ENCODE measurements around the gene ENTPD2. TPM values are rescaled to one million over a fixed set of nuclear protein-coding genes. Genes with fewer than 3 reads are reported as not detected.

The ENTPD2 gene
- total and polyA plus RNA-seq, 9 of the 15 experiments (the other 6 are each of a cell fraction or from before 2014, with no cell fraction given): 0.04 to 0.60 (median 0.14) TPM; not detected in 4

DNA sequence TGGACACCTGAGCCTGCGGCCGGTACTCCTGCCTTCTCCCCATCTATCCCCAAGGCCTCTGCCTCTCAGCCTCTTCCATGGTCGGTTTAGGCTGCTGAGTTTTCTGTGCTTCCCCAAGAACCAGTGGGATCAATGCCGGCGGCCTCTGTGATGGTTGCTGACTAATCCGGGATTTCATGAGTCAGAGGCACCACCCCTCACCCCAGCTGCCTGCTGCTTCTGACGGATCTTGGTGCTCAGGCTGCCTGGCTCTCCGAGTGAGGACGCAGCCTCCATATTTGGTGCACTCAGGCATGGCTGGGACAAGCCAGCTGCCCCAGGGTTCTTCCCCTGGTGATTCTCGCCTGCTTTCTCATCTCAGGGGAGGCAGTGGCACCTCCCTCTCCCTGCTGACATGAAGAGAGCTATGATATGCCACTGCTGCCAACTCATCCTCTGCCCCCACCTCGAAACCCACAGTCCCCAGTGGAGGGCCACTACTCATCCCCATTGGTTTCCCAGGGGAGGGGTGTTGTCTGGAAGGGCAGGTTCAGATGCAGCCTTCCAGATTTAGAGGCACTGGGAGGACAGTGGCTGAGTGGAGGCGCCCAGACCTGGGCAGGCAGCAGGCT, 29.6 kb upstream of the ENTPD2 start (continued):
- TF ChIP-seq RBFOX2 (IDR thresholded peaks at IDR 0.05; ENCODE audit: low read depth, low read length): peak; percentile 45; the same call in 1 of the 2 replicates
- TF ChIP-seq, protein P1, sequence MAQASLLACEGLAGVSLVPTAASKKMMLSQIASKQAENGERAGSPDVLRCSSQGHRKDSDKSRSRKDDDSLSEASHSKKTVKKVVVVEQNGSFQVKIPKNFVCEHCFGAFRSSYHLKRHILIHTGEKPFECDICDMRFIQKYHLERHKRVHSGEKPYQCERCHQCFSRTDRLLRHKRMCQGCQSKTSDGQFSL (CRISPR knock-in tag; IDR thresholded peaks at IDR 0.05): no peak
- TF ChIP-seq, protein P1 (tag; IDR thresholded peaks at IDR 0.05): no peak
- 0 out of 2 replicates have a peak, but pooled peaks have one; percentile 15 for TF ChIP-seq ZBTB17 (CRISPR knock-in tag; IDR thresholded peaks at IDR 0.05)
- TF ChIP-seq, protein P2, sequence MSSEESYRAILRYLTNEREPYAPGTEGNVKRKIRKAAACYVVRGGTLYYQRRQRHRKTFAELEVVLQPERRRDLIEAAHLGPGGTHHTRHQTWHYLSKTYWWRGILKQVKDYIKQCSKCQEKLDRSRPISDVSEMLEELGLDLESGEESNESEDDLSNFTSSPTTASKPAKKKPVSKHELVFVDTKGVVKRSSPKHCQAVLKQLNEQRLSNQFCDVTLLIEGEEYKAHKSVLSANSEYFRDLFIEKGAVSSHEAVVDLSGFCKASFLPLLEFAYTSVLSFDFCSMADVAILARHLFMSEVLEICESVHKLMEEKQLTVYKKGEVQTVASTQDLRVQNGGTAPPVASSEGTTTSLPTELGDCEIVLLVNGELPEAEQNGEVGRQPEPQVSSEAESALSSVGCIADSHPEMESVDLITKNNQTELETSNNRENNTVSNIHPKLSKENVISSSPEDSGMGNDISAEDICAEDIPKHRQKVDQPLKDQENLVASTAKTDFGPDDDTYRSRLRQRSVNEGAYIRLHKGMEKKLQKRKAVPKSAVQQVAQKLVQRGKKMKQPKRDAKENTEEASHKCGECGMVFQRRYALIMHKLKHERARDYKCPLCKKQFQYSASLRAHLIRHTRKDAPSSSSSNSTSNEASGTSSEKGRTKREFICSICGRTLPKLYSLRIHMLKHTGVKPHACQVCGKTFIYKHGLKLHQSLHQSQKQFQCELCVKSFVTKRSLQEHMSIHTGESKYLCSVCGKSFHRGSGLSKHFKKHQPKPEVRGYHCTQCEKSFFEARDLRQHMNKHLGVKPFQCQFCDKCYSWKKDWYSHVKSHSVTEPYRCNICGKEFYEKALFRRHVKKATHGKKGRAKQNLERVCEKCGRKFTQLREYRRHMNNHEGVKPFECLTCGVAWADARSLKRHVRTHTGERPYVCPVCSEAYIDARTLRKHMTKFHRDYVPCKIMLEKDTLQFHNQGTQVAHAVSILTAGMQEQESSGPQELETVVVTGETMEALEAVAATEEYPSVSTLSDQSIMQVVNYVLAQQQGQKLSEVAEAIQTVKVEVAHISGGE (CRISPR knock-in tag; IDR thresholded peaks at IDR 0.05): peak in 1 of 3 experiments; percentile 37; a peak in 1 of 6 replicates
- TF ChIP-seq, protein P3, sequence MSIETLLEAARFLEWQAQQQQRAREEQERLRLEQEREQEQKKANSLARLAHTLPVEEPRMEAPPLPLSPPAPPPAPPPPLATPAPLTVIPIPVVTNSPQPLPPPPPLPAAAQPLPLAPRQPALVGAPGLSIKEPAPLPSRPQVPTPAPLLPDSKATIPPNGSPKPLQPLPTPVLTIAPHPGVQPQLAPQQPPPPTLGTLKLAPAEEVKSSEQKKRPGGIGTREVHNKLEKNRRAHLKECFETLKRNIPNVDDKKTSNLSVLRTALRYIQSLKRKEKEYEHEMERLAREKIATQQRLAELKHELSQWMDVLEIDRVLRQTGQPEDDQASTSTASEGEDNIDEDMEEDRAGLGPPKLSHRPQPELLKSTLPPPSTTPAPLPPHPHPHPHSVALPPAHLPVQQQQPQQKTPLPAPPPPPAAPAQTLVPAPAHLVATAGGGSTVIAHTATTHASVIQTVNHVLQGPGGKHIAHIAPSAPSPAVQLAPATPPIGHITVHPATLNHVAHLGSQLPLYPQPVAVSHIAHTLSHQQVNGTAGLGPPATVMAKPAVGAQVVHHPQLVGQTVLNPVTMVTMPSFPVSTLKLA (conservative IDR thresholded peaks at IDR 0.05): 0 out of 4 replicates have a peak, but pooled peaks of 1 of the 2 experiments have one; percentile 32
- TF ChIP-seq PTBP1 (IDR thresholded peaks at IDR 0.05; ENCODE audit: low read depth, low read length): no peak
- TF ChIP-seq ZNF445 (CRISPR knock-in tag; IDR thresholded peaks at IDR 0.05; ENCODE audit: low read depth): no peak
- TF ChIP-seq SMARCE1 (IDR thresholded peaks at IDR 0.05): peak; percentile 60; the same call in 1 of the 2 replicates

All from K562 (cell line).